ENCODE data around the gene MAP2. TPM values are rescaled to one million over a fixed set of nuclear protein-coding genes. Genes with fewer than 3 reads are reported as not detected.

MAP2 gene
- total and polyA plus RNA-seq, 2 donors (not counting 1 experiment from before 2014, with no cell fraction given), result 1.8 to 3.0 TPM

- H3K9me3 ChIP-seq (ENCODE audit: control extremely low read depth in 1 of 3, control insufficient read depth in 2 of 3, insufficient read depth in 1 of 3, low read length in 2 of 3), result no peaks in the 10 kb centered on the region
- H3K4me2 ChIP-seq (replicated peaks; ENCODE audit: low read depth, low read length, poor library complexity, severe bottlenecking), result no peak overlapping the region
- H3K9ac ChIP-seq (ENCODE audit: low read length), result no peak overlapping the region
- TF ChIP-seq EZH2 (IDR thresholded peaks at IDR 0.05; ENCODE audit: borderline replicate concordance, insufficient read depth, low read depth, low read length, poor library complexity, severe bottlenecking) (no peak), CTCF (IDR thresholded peaks at IDR 0.05) (no peak)
- no CpG with 5 or more reads among the region's 4 CpGs for WGBS (ENCODE audit: insufficient coverage)
- ChIA-PET CTCF (no interaction called here), POLR2A (no interaction called here)
- H3K27me3 ChIP-seq (replicated peaks in 1 of 4; ENCODE audit: control extremely low read depth in 1 of 4, control insufficient read depth in 3 of 4, insufficient read depth in 4 of 4, low read length in 3 of 4), result no peaks in the 10 kb centered on the region
- no peaks in the 10 kb centered on the region for H3K79me2 ChIP-seq (ENCODE audit: control insufficient read depth, insufficient read depth, low read length)
- H3K4me3 Mint-ChIP-seq, result no peak overlapping the region
- H3K4me1 Mint-ChIP-seq, result no peaks in the 10 kb centered on the region
- no peak overlapping the region for H2AFZ ChIP-seq (ENCODE audit: insufficient read depth, low read depth, low read length, poor library complexity, severe bottlenecking)
- H3K4me3 ChIP-seq (ENCODE audit: control extremely low read depth in 1 of 5, extremely low read depth in 1 of 5, insufficient read depth in 1 of 5, low read depth in 2 of 5, low read length in 4 of 5), result no peak overlapping the region
- H3K4me1 ChIP-seq (ENCODE audit: control insufficient read depth in 2 of 2, insufficient read depth in 2 of 2, low read length in 2 of 2), result no peaks in the 10 kb centered on the region
- no peak overlapping the region for H3K27ac ChIP-seq (ENCODE audit: low read length in 2 of 2)
- no peaks in the 10 kb centered on the region for H3K9me3 Mint-ChIP-seq (ENCODE audit: insufficient read depth)
- intact Hi-C loops (cut with micrococcal nuclease), result no loop called here
- no peak overlapping the region for H3K27ac Mint-ChIP-seq
- H4K20me1 ChIP-seq (ENCODE audit: control insufficient read depth, insufficient read depth, low read length, poor library complexity, severe bottlenecking), result no peaks in the 10 kb centered on the region
- ATAC-seq (ENCODE audit: low read depth) (no peak), DNase-seq (no peak)
- no peaks in the 10 kb centered on the region for H3K36me3 ChIP-seq (replicated peaks in 1 of 2; ENCODE audit: control extremely low read depth in 1 of 2, control insufficient read depth in 1 of 2, extremely low read depth in 1 of 2, insufficient read depth in 2 of 2, low read length in 1 of 2)
- no peaks in the 10 kb centered on the region for H3K27me3 Mint-ChIP-seq
Observed at GRCh38 chr2:209685963-209686362, 262.1 kb downstream of the MAP2 start.

- no peaks in the 10 kb centered on the region for H3K27me3 ChIP-seq (replicated peaks in 1 of 4; ENCODE audit: control extremely low read depth in 1 of 4, control insufficient read depth in 3 of 4, insufficient read depth in 4 of 4, low read length in 3 of 4)
- no CpG with 5 or more reads among the region's 2 CpGs for WGBS (ENCODE audit: insufficient coverage)
- no peak for TF ChIP-seq EZH2 (IDR thresholded peaks at IDR 0.05; ENCODE audit: borderline replicate concordance, insufficient read depth, low read depth, low read length, poor library complexity, severe bottlenecking)
- H3K9me3 ChIP-seq (ENCODE audit: control extremely low read depth in 1 of 3, control insufficient read depth in 2 of 3, insufficient read depth in 1 of 3, low read length in 2 of 3), result no peaks in the 10 kb centered on the region
- no peak for DNase-seq
- no peaks in the 10 kb centered on the region for H3K4me1 ChIP-seq (ENCODE audit: control insufficient read depth in 2 of 2, insufficient read depth in 2 of 2, low read length in 2 of 2)
- no peak overlapping the region for H3K27ac ChIP-seq (ENCODE audit: low read length in 2 of 2)
- no peak overlapping the region for H3K4me2 ChIP-seq (replicated peaks; ENCODE audit: low read depth, low read length, poor library complexity, severe bottlenecking)
- no peaks in the 10 kb centered on the region for H3K79me2 ChIP-seq (ENCODE audit: control insufficient read depth, insufficient read depth, low read length)
- no peaks in the 10 kb centered on the region for H3K27me3 Mint-ChIP-seq
- POLR2A ChIA-PET, result no interaction called here
- no peak overlapping the region for H3K4me3 Mint-ChIP-seq
- H3K4me1 Mint-ChIP-seq, result no peaks in the 10 kb centered on the region
- CTCF ChIA-PET, result no interaction called here
- intact Hi-C loops (cut with micrococcal nuclease), result no loop called here
- H2AFZ ChIP-seq (ENCODE audit: insufficient read depth, low read depth, low read length, poor library complexity, severe bottlenecking), result no peak overlapping the region
- no peaks in the 10 kb centered on the region for H4K20me1 ChIP-seq (ENCODE audit: control insufficient read depth, insufficient read depth, low read length, poor library complexity, severe bottlenecking)
- no peaks in the 10 kb centered on the region for H3K36me3 ChIP-seq (replicated peaks in 1 of 2; ENCODE audit: control extremely low read depth in 1 of 2, control insufficient read depth in 1 of 2, extremely low read depth in 1 of 2, insufficient read depth in 2 of 2, low read length in 1 of 2)
- ATAC-seq (ENCODE audit: low read depth), result no peak
- H3K4me3 ChIP-seq (ENCODE audit: control extremely low read depth in 1 of 5, extremely low read depth in 1 of 5, insufficient read depth in 1 of 5, low read depth in 2 of 5, low read length in 4 of 5), result no peak overlapping the region
- H3K27ac Mint-ChIP-seq, result no peak overlapping the region
- H3K9ac ChIP-seq (ENCODE audit: low read length), result no peak overlapping the region
- no peaks in the 10 kb centered on the region for H3K9me3 Mint-ChIP-seq (ENCODE audit: insufficient read depth)
Observed at GRCh38 chr2:209686448-209686847, 262.6 kb downstream of the MAP2 start.

All from B cell (primary cell).